GM23338 (cell line): Measurements from ENCODE around the gene CABLES1.

Experiments used
- EZH2 ChIP-seq: fragments of 200-600 bp; sonication (generic); IDR thresholded peaks from one replicate; pipeline ENCODE4 v1.8.0; 2017; ENCODE audit warnings: antibody characterized with exemption, mild to moderate bottlenecking, low read depth; ENCODE audit not compliant: unreplicated experiment
- POLR2AphosphoS5 ChIP-seq: IDR thresholded peaks from 2 replicates; pipeline ENCODE4 v1.6.1; 2016; ENCODE audit warnings: antibody characterized with exemption, low read depth
- TF ChIP-seq, protein P1 (sequence below), 2 experiments: fragments of 200-600 bp in 1 of 2; sonication (generic) in 1 of 2; conservative IDR thresholded peaks; 2 replicates each; pipeline versions ENCODE4 v1.5.1 to v1.6.1; 2016 to 2017; ENCODE audit warnings: antibody characterized with exemption in 2 of 2, low read depth in 2 of 2, mild to moderate bottlenecking in 2 of 2, moderate library complexity in 1 of 2
- TF ChIP-seq, protein P2 (sequence below): IDR thresholded peaks from one replicate; pipeline ENCODE4 v1.6.1; 2018; ENCODE audit warnings: antibody characterized with exemption; ENCODE audit not compliant: unreplicated experiment

DNA sequence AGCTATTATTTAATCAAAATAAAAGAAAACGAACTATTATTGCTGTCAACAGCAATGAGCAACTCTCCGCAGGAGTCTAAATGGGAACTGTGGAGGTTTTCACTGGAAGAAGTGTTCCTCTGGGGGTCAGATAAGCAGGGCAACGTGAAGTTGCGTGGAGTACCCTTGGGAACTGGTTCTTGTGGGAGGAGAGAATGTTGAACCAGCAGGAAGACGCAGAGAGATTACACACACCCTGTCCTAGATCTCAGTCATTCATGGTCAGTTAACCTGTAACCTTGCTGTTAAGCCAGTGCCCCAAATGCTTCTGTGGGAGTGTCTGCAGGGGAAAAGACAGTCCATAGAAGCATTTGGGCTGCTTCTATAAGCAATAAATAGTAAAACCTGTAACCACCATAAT is 20.4 kb upstream of the CABLES1 start:
- TF ChIP-seq, protein P1, sequence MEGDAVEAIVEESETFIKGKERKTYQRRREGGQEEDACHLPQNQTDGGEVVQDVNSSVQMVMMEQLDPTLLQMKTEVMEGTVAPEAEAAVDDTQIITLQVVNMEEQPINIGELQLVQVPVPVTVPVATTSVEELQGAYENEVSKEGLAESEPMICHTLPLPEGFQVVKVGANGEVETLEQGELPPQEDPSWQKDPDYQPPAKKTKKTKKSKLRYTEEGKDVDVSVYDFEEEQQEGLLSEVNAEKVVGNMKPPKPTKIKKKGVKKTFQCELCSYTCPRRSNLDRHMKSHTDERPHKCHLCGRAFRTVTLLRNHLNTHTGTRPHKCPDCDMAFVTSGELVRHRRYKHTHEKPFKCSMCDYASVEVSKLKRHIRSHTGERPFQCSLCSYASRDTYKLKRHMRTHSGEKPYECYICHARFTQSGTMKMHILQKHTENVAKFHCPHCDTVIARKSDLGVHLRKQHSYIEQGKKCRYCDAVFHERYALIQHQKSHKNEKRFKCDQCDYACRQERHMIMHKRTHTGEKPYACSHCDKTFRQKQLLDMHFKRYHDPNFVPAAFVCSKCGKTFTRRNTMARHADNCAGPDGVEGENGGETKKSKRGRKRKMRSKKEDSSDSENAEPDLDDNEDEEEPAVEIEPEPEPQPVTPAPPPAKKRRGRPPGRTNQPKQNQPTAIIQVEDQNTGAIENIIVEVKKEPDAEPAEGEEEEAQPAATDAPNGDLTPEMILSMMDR (conservative IDR thresholded peaks at IDR 0.05; ENCODE audit: low read depth in 2 of 2), result no peak
- TF ChIP-seq, protein P2, sequence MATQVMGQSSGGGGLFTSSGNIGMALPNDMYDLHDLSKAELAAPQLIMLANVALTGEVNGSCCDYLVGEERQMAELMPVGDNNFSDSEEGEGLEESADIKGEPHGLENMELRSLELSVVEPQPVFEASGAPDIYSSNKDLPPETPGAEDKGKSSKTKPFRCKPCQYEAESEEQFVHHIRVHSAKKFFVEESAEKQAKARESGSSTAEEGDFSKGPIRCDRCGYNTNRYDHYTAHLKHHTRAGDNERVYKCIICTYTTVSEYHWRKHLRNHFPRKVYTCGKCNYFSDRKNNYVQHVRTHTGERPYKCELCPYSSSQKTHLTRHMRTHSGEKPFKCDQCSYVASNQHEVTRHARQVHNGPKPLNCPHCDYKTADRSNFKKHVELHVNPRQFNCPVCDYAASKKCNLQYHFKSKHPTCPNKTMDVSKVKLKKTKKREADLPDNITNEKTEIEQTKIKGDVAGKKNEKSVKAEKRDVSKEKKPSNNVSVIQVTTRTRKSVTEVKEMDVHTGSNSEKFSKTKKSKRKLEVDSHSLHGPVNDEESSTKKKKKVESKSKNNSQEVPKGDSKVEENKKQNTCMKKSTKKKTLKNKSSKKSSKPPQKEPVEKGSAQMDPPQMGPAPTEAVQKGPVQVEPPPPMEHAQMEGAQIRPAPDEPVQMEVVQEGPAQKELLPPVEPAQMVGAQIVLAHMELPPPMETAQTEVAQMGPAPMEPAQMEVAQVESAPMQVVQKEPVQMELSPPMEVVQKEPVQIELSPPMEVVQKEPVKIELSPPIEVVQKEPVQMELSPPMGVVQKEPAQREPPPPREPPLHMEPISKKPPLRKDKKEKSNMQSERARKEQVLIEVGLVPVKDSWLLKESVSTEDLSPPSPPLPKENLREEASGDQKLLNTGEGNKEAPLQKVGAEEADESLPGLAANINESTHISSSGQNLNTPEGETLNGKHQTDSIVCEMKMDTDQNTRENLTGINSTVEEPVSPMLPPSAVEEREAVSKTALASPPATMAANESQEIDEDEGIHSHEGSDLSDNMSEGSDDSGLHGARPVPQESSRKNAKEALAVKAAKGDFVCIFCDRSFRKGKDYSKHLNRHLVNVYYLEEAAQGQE, result no peak
- no peak for TF ChIP-seq POLR2AphosphoS5
- no peak for TF ChIP-seq EZH2
